Measurements from ENCODE around the gene PGS1. TPM values are rescaled to one million over a fixed set of nuclear protein-coding genes. Genes with fewer than 3 reads are reported as not detected.

PGS1 gene
- total RNA-seq, 4 donors from 2014 or later = 24.1 to 53.0 (median 38.8) TPM

DNA sequence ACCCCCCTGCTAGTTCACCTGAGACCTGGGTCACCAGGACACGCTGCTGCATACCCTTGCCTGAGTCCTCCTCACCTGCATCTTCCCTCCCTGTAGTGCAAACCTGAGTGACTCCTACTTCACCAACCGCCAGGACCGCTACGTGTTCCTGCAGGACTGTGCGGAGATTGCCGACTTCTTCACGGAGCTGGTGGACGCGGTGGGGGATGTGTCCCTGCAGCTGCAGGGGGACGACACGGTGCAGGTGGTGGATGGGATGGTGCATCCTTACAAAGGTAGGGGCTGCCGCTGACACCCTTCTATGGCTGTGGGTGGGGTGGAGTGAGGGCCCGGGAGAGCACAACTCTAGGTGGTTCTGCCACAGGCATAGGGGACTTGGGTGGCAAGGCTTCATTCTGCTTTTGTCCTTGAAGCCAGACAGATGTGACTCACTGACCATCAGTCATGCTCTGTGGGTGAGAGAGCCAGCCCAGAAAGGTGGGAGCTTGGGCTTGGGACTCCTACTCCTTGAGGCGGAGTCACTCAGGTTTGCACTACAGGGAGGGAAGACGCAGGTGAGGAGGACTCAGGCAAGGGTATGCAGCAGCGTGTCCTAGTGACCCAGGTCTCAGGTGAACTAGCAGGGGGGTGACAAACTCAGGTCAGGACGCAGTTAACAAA lies 22.3 kb downstream of the PGS1 start:
- peaks cover 0 to 30% (median 3%) of the 10 kb centered on the region in 3 donors for H3K4me1 ChIP-seq
- 0 to 80% methylated on average over 1 of the region's 17 CpGs for WGBS, 2 donors (ENCODE audit: low coverage in 1 of 2)
- H3K9me3 ChIP-seq = no peaks in the 10 kb centered on the region
- H3K36me3 ChIP-seq = peaks cover 0 to 96% of the 10 kb centered on the region in 2 donors
- TF ChIP-seq POLR2A (IDR thresholded peaks at IDR 0.05) (no peak), EP300 (IDR thresholded peaks at IDR 0.05) (no peak), POLR2AphosphoS5 (IDR thresholded peaks at IDR 0.05) (no peak)
- TF ChIP-seq, protein P1, sequence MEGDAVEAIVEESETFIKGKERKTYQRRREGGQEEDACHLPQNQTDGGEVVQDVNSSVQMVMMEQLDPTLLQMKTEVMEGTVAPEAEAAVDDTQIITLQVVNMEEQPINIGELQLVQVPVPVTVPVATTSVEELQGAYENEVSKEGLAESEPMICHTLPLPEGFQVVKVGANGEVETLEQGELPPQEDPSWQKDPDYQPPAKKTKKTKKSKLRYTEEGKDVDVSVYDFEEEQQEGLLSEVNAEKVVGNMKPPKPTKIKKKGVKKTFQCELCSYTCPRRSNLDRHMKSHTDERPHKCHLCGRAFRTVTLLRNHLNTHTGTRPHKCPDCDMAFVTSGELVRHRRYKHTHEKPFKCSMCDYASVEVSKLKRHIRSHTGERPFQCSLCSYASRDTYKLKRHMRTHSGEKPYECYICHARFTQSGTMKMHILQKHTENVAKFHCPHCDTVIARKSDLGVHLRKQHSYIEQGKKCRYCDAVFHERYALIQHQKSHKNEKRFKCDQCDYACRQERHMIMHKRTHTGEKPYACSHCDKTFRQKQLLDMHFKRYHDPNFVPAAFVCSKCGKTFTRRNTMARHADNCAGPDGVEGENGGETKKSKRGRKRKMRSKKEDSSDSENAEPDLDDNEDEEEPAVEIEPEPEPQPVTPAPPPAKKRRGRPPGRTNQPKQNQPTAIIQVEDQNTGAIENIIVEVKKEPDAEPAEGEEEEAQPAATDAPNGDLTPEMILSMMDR (IDR thresholded peaks at IDR 0.05) = no peak
- H3K27ac ChIP-seq = no peak overlapping the region
- no peak for ATAC-seq
- H3K4me3 ChIP-seq = no peak overlapping the region
- no peaks in the 10 kb centered on the region for H3K27me3 ChIP-seq

- no peak for ATAC-seq
- Histone ChIP-seq H3K36me3 (peaks cover 0 to 96% of the 10 kb centered on the region in 2 donors), H3K4me1 (peaks cover 0 to 25% (median 3%) of the 10 kb centered on the region in 3 donors), H3K27ac (no peak overlapping the region), H3K9me3 (no peaks in the 10 kb centered on the region), H3K27me3 (no peaks in the 10 kb centered on the region), H3K4me3 (no peak overlapping the region)
- 88% methylated on average over 1 of the region's 6 CpGs; no CpG with 5 or more reads in 1 of the 2 donors for WGBS, 2 donors (ENCODE audit: low coverage in 1 of 2)
- TF ChIP-seq POLR2A (IDR thresholded peaks at IDR 0.05) = no peak
- no peak for TF ChIP-seq POLR2AphosphoS5 (IDR thresholded peaks at IDR 0.05)
- no peak for TF ChIP-seq EP300 (IDR thresholded peaks at IDR 0.05)
- TF ChIP-seq, protein P1 (IDR thresholded peaks at IDR 0.05) = no peak
Observed at GRCh38 chr17:78401246-78401645, 22.8 kb downstream of the PGS1 start.

GRCh38 chr17:78401891-78402290 lies 23.4 kb downstream of the PGS1 start:
- TF ChIP-seq POLR2A (IDR thresholded peaks at IDR 0.05) = no peak
- TF ChIP-seq EP300 (IDR thresholded peaks at IDR 0.05) = no peak
- no peak for TF ChIP-seq POLR2AphosphoS5 (IDR thresholded peaks at IDR 0.05)
- TF ChIP-seq, protein P1 (IDR thresholded peaks at IDR 0.05) = no peak
- Histone ChIP-seq H3K4me3 (no peak overlapping the region), H3K36me3 (peaks cover 0 to 96% of the 10 kb centered on the region in 2 donors), H3K9me3 (no peaks in the 10 kb centered on the region), H3K27me3 (no peaks in the 10 kb centered on the region), H3K27ac (no peak overlapping the region), H3K4me1 (peaks cover 0 to 18% (median 3%) of the 10 kb centered on the region in 3 donors)
- no peak for ATAC-seq
- WGBS, 2 donors (ENCODE audit: low coverage in 1 of 2) = no CpG with 5 or more reads among the region's 8 CpGs

GRCh38 chr17:78403822-78404221 lies 25.4 kb downstream of the PGS1 start:
- 100% methylated on average over 2 of the region's 14 CpGs for WGBS, 2 donors (ENCODE audit: low coverage in 1 of 2)
- Histone ChIP-seq H3K36me3 (peaks cover 0 to 92% of the 10 kb centered on the region in 2 donors), H3K4me1 (peaks cover 0 to 8% (median 0%) of the 10 kb centered on the region in 3 donors), H3K4me3 (no peak overlapping the region), H3K27ac (no peak overlapping the region), H3K9me3 (no peaks in the 10 kb centered on the region), H3K27me3 (no peaks in the 10 kb centered on the region)
- ATAC-seq = no peak
- TF ChIP-seq EP300 (IDR thresholded peaks at IDR 0.05) = no peak
- TF ChIP-seq, protein P1 (IDR thresholded peaks at IDR 0.05) = no peak
- TF ChIP-seq POLR2AphosphoS5 (IDR thresholded peaks at IDR 0.05) = no peak
- no peak for TF ChIP-seq POLR2A (IDR thresholded peaks at IDR 0.05)

- no peaks in the 10 kb centered on the region for H3K9me3 ChIP-seq
- H3K4me3 ChIP-seq = no peak overlapping the region
- WGBS, 2 donors (ENCODE audit: low coverage in 1 of 2) = 93% methylated on average over 3 of the region's 6 CpGs; no CpG with 5 or more reads in 1 of the 2 donors
- no peak for ATAC-seq
- H3K4me1 ChIP-seq = peaks cover 0 to 24% (median 0%) of the 10 kb centered on the region in 3 donors
- no peak overlapping the region for H3K27ac ChIP-seq
- H3K36me3 ChIP-seq = peaks cover 0 to 76% of the 10 kb centered on the region in 2 donors
- H3K27me3 ChIP-seq = no peaks in the 10 kb centered on the region
- TF ChIP-seq EP300 (IDR thresholded peaks at IDR 0.05) (no peak), POLR2A (IDR thresholded peaks at IDR 0.05) (no peak), POLR2AphosphoS5 (IDR thresholded peaks at IDR 0.05) (no peak)
- TF ChIP-seq, protein P1 (IDR thresholded peaks at IDR 0.05) = no peak
Observed at GRCh38 chr17:78406396-78406795, 27.9 kb downstream of the PGS1 start.
